NK-92 (cell line): Measurements from ENCODE around the gene PPP6R1.

Experiments used
- DNase-seq: peaks from one replicate; lab custom pipeline; 2025; ENCODE audit not compliant: unreplicated experiment; lab: John Stamatoyannopoulos, UW

The PPP6R1 gene

GRCh38 chr19:55244004-55244680, 14.7 kb downstream of the PPP6R1 start:
- DNase-seq = no peak

- DNase-seq = no peak
Observed at GRCh38 chr19:55242517-55242916, 16.3 kb downstream of the PPP6R1 start.

- no peak for DNase-seq
Observed at GRCh38 chr19:55241935-55242464, 16.8 kb downstream of the PPP6R1 start.

GRCh38 chr19:55241143-55241934, 17.5 kb downstream of the PPP6R1 start:
- DNase-seq = no peak

- DNase-seq = no peak
Observed at GRCh38 chr19:55240713-55241020, 18.1 kb downstream of the PPP6R1 start.

GRCh38 chr19:55239004-55239403, 19.8 kb downstream of the PPP6R1 start:
- no peak for DNase-seq

GRCh38 chr19:55238030-55238429, 20.8 kb downstream of the PPP6R1 start:
- DNase-seq = no peak

- DNase-seq = no peak
Observed at GRCh38 chr19:55232986-55233385, 25.8 kb downstream of the PPP6R1 start.

GRCh38 chr19:55232286-55232602, 26.6 kb downstream of the PPP6R1 start:
- no peak for DNase-seq

- DNase-seq = no peak
Observed at GRCh38 chr19:55231391-55232285, 27.2 kb downstream of the PPP6R1 start.

GRCh38 chr19:55230780-55231179, 28.0 kb downstream of the PPP6R1 start:
- no peak for DNase-seq

GRCh38 chr19:55230329-55230728, 28.5 kb downstream of the PPP6R1 start:
- no peak for DNase-seq

- DNase-seq = no peak
Observed at GRCh38 chr19:55229789-55230182, 29.0 kb downstream of the PPP6R1 start.

GRCh38 chr19:55229145-55229788, 29.6 kb downstream of the PPP6R1 start:
- no peak for DNase-seq

- DNase-seq = no peak
Observed at GRCh38 chr19:55228403-55229031, 30.3 kb downstream of the PPP6R1 start, which contains the start of gene TMEM86B. Gene TMEM86B (minus strand): TSS chr19:55228763. CDS start chr19:55228741, 22 bp downstream.

- DNase-seq = no peak
Observed at GRCh38 chr19:55228015-55228391, 30.8 kb downstream of the PPP6R1 start.

GRCh38 chr19:55227241-55228014, 31.4 kb downstream of the PPP6R1 start:
- no peak for DNase-seq

- no peak for DNase-seq
Observed at GRCh38 chr19:55226788-55227187, 32.0 kb downstream of the PPP6R1 start.

GRCh38 chr19:55226273-55226672, 32.5 kb downstream of the PPP6R1 start:
- DNase-seq = no peak

- no peak for DNase-seq
Observed at GRCh38 chr19:55225415-55225958, 33.3 kb downstream of the PPP6R1 start.
